GM23248 (cell line): ENCODE data around the gene ELOVL5.

Source experiments
- EZH2 ChIP-seq: fragments of 200-600 bp; sonication (generic); IDR thresholded peaks from 2 replicates; pipeline ENCODE4 v1.6.1; 2018; ENCODE audit warnings: antibody characterized with exemption, mild to moderate bottlenecking; ENCODE audit not compliant: insufficient read depth, poor library complexity, severe bottlenecking
- EZH2phosphoT487 ChIP-seq: fragments of 200-600 bp; sonication (generic); IDR thresholded peaks from 2 replicates; pipeline ENCODE4 v1.6.1; 2018; ENCODE audit warnings: antibody characterized with exemption, moderate library complexity, mild to moderate bottlenecking, low read depth; ENCODE audit not compliant: insufficient read depth

DNA sequence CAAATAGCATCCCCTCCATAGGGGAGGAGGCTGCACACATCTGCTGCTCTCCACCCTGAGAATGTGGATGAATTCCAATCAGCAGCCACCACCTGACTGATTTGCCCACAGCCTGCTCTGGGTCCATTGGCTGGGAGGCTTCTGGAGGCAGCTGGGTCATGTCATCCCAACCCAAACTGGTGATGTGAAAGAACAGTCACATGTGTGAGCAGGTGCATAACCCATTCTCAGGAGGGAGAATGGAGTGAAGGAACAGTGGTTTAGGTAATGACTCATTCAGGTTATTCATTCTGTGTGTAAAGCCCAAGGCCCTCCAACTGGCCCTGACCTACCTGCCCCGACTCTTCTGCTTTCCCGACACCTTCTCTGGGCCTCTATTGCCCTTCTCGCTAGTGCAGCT, 109.2 kb downstream of the ELOVL5 start:
- TF ChIP-seq EZH2phosphoT487, result no peak
- no peak for TF ChIP-seq EZH2
